ENCODE measurements around the gene PTPN3.
A peak's percentile ranks its signal among the peaks of the same experiment; 100 is the strongest.

PTPN3 gene

GRCh38 chr9:109335929-109336328 lies 162.2 kb downstream of the PTPN3 start:
- DNase-seq (ENCODE audit: low read depth): no peak

DNA sequence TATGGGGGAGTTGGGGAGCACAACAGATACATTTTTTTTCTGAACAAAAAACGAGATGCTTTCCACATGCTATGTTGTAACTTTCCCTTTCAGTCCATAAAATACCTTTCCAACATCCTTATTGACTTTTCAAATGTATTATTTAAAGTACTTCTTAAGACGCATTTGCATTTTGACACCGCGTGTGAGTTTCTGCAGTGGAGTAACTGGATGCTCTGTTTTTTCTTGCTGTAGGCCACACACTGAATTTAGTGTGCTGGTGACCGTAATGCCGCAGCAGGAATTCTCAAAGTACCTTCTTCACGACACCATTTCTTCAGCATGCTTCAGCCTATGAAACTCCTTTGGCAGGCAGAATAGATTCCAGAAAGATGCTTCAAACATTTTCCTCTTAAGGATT lies 163.0 kb downstream of the PTPN3 start:
- DNase-seq (ENCODE audit: low read depth): no peak

DNA sequence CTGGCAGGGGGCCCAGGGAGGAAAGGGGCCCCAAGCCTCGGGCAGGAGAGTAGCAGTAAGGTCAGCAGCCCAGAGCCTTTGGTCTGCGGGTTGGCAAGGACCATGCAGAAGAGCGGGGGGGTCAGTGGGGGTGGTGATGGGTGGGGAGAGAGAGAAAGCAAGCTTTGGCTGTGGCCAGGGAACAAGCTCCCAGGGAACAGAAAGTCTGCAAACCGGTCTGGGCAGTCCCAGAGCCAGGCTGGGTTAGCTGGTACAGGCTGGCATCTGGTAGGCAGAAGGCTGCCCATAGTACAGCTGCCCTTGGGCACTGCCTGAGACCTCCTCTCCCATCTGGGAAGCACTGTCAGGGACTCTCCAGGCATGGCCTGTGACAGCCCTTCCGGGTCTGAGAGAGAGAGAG lies 166.8 kb downstream of the PTPN3 start:
- no peak for DNase-seq (ENCODE audit: low read depth)

GRCh38 chr9:109329638-109330258 lies 168.4 kb downstream of the PTPN3 start:
- no peak for DNase-seq (ENCODE audit: low read depth)

- DNase-seq (ENCODE audit: low read depth): peak; percentile 28
Observed at GRCh38 chr9:109328978-109329637, 169.0 kb downstream of the PTPN3 start.

Measured in EH (cell line).